ENCODE measurements around the gene B9D1. TPM values are rescaled to one million over a fixed set of nuclear protein-coding genes. Genes with fewer than 3 reads are reported as not detected.

B9D1 gene
- polyA plus RNA-seq, 1 of the 3 experiments (the other 2 are of a cell fraction), result 81.6 TPM

DNA sequence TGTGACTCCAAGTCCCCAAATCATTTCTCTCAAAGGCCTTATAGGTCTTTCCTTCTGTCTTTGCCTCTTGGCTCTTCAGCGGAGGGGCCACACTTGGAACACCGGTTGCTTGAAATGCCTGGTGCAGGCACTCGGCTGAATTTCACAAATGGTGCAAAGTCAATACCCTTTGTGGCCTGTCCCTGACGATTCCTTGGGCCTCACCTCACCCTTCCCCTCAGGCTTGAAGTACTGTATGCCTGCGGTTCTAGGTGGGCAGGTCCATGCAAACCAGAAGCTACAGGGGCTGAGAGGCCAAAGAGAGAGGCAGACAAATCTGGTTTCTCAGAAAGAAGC is 4.1 kb upstream of the B9D1 start:
- 87% methylated on average over 4 of the region's 5 CpGs for WGBS (ENCODE audit: low lambda C conversion rate)
- DNase-seq, result no peak
- CTCF ChIA-PET, result interaction anchor here (5.5 to 12.0 kb wide), 2 partner anchors 45 to 80 kb away, joined by 79 to 305 read pairs; partner anchors contain the start of gene RNF112

DNA sequence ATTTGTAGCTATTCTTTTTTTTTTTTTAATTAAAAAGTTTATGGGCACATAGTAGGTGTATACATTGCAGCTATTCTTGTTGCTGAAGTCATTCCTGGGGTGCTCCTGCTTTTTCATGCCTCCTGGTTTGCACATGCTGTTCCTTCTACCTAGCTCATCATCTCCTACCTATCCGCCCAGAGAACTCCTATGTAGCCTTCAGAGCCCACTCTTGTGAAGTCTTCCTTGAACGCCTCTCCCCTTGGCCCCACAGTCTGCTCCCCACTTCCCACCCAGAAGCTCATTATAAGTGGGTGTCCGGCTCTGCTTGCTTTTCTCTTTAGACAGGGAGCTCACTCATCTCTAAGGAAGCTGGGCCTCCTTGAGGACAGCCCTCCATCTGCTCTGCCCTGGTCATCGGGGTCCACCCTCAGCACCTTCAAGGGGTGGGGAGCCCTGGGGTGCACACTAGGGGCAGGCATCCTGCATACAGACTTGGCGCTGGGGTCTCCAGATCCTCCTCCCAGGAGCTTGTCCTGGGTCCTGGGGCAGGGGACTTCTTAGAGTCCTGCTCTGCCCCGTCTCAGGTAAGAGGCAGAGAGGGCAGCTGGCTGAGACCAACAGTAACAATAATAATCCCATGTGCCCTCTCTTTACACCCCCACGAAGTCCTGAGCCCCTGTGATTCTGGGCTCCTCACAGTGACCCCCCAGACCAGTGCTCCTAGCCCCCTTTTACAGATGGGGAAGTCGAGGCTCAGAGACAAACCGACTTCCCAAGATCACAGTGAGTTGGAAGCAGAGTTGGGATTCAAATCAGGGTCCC is 3.5 kb upstream of the B9D1 start:
- peaks cover 2% of the 10 kb centered on the region for H3F3A ChIP-seq (replicated peaks; ENCODE audit: insufficient read depth)
- H3K27me3 ChIP-seq (ENCODE audit: insufficient read depth), result no peaks in the 10 kb centered on the region
- WGBS (ENCODE audit: low lambda C conversion rate), result 73% methylated on average over 9 of the region's 9 CpGs
- peaks cover 13 to 32% of the 10 kb centered on the region in 2 experiments; a peak in 2 of 4 replicates for H3K4me1 ChIP-seq (ENCODE audit: control insufficient read depth in 1 of 2, insufficient read depth in 2 of 2, low read depth in 1 of 2, low read length in 1 of 2)
- peaks cover 8% of the 10 kb centered on the region for H3K79me2 ChIP-seq (ENCODE audit: insufficient read depth)
- ChIA-PET POLR2A (interaction anchor here (3.0 kb wide), 1 partner anchor 11 kb away, joined by 24 read pairs; the partner anchor contains the start of gene MAPK7), CTCF (interaction anchor here (1.5 to 12.0 kb wide), 4 partner anchors 12 to 396 kb away, joined by 6 to 305 read pairs (median 46); partner anchors contain the start of genes MAPK7 and RNF112)
- H3K27ac ChIP-seq (ENCODE audit: low read depth in 2 of 2, low read length in 1 of 2), result no peak overlapping the region
- no peaks in the 10 kb centered on the region for H3K36me3 ChIP-seq (replicated peaks in 1 of 2; ENCODE audit: control insufficient read depth in 1 of 2, insufficient read depth in 2 of 2, low read length in 1 of 2)
- no peak overlapping the region for H3K4me3 ChIP-seq (ENCODE audit: low read depth in 2 of 2, low read length in 1 of 2)
- no peaks in the 10 kb centered on the region for H4K20me1 ChIP-seq (ENCODE audit: insufficient read depth)
- no peak for DNase-seq
- no peak overlapping the region for H3K4me2 ChIP-seq
- no peak overlapping the region for H3K9ac ChIP-seq
- H3K9me3 ChIP-seq, result no peaks in the 10 kb centered on the region
- H3K9me2 ChIP-seq, result no peaks in the 10 kb centered on the region
- H2AFZ ChIP-seq (ENCODE audit: low read depth), result no peak overlapping the region
- TF ChIP-seq FOXM1 (IDR thresholded peaks at IDR 0.05; ENCODE audit: low read depth), result no peak
- TF ChIP-seq GABPA (IDR thresholded peaks at IDR 0.05; ENCODE audit: low read depth), result no peak
- TF ChIP-seq SMC3 (IDR thresholded peaks at IDR 0.05; ENCODE audit: low read depth, low read length), result no peak
- no peak for TF ChIP-seq RXRA (IDR thresholded peaks at IDR 0.05; ENCODE audit: borderline replicate concordance, low read depth)
- no peak for TF ChIP-seq GATA2 (CRISPR knock-in tag; IDR thresholded peaks at IDR 0.05)
- no peak for TF ChIP-seq MXI1 (IDR thresholded peaks at IDR 0.05; ENCODE audit: low read depth, low read length)

More for the DNA sequence above, 4.1 kb upstream of the B9D1 start:
- no peak overlapping the region for H3K27ac ChIP-seq (ENCODE audit: low read depth in 2 of 2, low read length in 1 of 2)
- no peaks in the 10 kb centered on the region for H3K9me3 ChIP-seq
- H3K4me3 ChIP-seq (ENCODE audit: low read depth in 2 of 2, low read length in 1 of 2), result no peak overlapping the region
- no peaks in the 10 kb centered on the region for H4K20me1 ChIP-seq (ENCODE audit: insufficient read depth)
- no peaks in the 10 kb centered on the region for H3F3A ChIP-seq (replicated peaks; ENCODE audit: insufficient read depth)
- H3K9me2 ChIP-seq, result no peaks in the 10 kb centered on the region
- POLR2A ChIA-PET, result interaction anchor here (3.0 kb wide), 1 partner anchor 11 kb away, joined by 24 read pairs; the partner anchor contains the start of gene MAPK7
- peaks cover 10 to 27% of the 10 kb centered on the region in 2 experiments; a peak in 2 of 4 replicates for H3K4me1 ChIP-seq (ENCODE audit: control insufficient read depth in 1 of 2, insufficient read depth in 2 of 2, low read depth in 1 of 2, low read length in 1 of 2)
- no peak overlapping the region for H2AFZ ChIP-seq (ENCODE audit: low read depth)
- no peak overlapping the region for H3K4me2 ChIP-seq
- no peaks in the 10 kb centered on the region for H3K36me3 ChIP-seq (replicated peaks in 1 of 2; ENCODE audit: control insufficient read depth in 1 of 2, insufficient read depth in 2 of 2, low read length in 1 of 2)
- H3K27me3 ChIP-seq (ENCODE audit: insufficient read depth), result no peaks in the 10 kb centered on the region
- no peak for TF ChIP-seq JUND (IDR thresholded peaks at IDR 0.05)
- no peak for TF ChIP-seq YY1 (IDR thresholded peaks at IDR 0.05; ENCODE audit: low read depth)
- peaks cover 5% of the 10 kb centered on the region for H3K79me2 ChIP-seq (ENCODE audit: insufficient read depth)
- H3K9ac ChIP-seq, result no peak overlapping the region

DNA sequence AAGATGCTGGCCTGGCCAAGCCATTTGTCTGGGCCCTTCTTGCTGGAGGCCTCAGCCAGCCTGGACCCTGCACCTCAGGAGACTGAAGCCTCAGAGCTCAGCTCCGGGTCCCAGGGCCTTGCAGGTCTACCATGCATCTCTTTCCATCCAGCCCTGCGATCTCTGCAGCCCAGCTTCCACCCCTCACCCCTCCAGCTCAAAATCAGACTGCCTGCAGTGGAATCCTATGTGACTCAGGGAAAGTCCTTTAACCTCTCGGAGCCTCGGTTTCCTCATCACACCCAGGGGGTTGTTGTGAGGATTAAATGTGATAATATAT is 2.9 kb upstream of the B9D1 start:
- DNase-seq, result no peak
- Histone ChIP-seq H3K27ac (ENCODE audit: low read depth in 2 of 2, low read length in 1 of 2) (no peak overlapping the region; a peak in 1 of 4 replicates), H3K79me2 (ENCODE audit: insufficient read depth) (peaks cover 8% of the 10 kb centered on the region), H3K4me3 (ENCODE audit: low read depth in 2 of 2, low read length in 1 of 2) (no peak overlapping the region), H3K9ac (no peak overlapping the region), H3K4me1 (ENCODE audit: control insufficient read depth in 1 of 2, insufficient read depth in 2 of 2, low read depth in 1 of 2, low read length in 1 of 2) (peaks cover 13 to 32% of the 10 kb centered on the region in 2 experiments; a peak in 2 of 4 replicates), H3F3A (replicated peaks; ENCODE audit: insufficient read depth) (peaks cover 7% of the 10 kb centered on the region), H3K9me2 (no peaks in the 10 kb centered on the region), H2AFZ (ENCODE audit: low read depth) (no peak overlapping the region), H3K4me2 (no peak overlapping the region), H4K20me1 (ENCODE audit: insufficient read depth) (no peaks in the 10 kb centered on the region), H3K27me3 (ENCODE audit: insufficient read depth) (no peaks in the 10 kb centered on the region), H3K9me3 (no peaks in the 10 kb centered on the region), H3K36me3 (replicated peaks in 1 of 2; ENCODE audit: control insufficient read depth in 1 of 2, insufficient read depth in 2 of 2, low read length in 1 of 2) (no peaks in the 10 kb centered on the region)
- 77% methylated on average over 4 of the region's 4 CpGs for WGBS (ENCODE audit: low lambda C conversion rate)
- CTCF ChIA-PET, result interaction anchor here (0.9 to 12.0 kb wide), 6 partner anchors 9 to 397 kb away, joined by 4 to 305 read pairs (median 10); partner anchors contain the start of genes MAPK7 and RNF112
- POLR2A ChIA-PET, result interaction anchor here (3.0 kb wide), 1 partner anchor 12 kb away, joined by 24 read pairs; the partner anchor contains the start of gene MAPK7
- TF ChIP-seq FOXM1 (IDR thresholded peaks at IDR 0.05; ENCODE audit: low read depth) (no peak), TEAD4 (IDR thresholded peaks at IDR 0.05; ENCODE audit: borderline replicate concordance, insufficient read depth) (no peak), SMC3 (IDR thresholded peaks at IDR 0.05; ENCODE audit: low read depth, low read length) (no peak), TCF12 (IDR thresholded peaks at IDR 0.05) (no peak), GABPA (IDR thresholded peaks at IDR 0.05; ENCODE audit: low read depth) (no peak), JUND (IDR thresholded peaks at IDR 0.05) (no peak), YY1 (IDR thresholded peaks at IDR 0.05; ENCODE audit: low read depth) (no peak), POLR2AphosphoS5 (IDR thresholded peaks at IDR 0.05; ENCODE audit: low read depth, low read length) (no peak), SIN3A (IDR thresholded peaks at IDR 0.05; ENCODE audit: borderline replicate concordance, low read depth, low read length) (no peak), RAD21 (IDR thresholded peaks at IDR 0.05; ENCODE audit: low read length) (no peak), EZH2phosphoT487 (IDR thresholded peaks at IDR 0.05; ENCODE audit: borderline replicate concordance, low read depth) (no peak)
- TF ChIP-seq, protein P1, sequence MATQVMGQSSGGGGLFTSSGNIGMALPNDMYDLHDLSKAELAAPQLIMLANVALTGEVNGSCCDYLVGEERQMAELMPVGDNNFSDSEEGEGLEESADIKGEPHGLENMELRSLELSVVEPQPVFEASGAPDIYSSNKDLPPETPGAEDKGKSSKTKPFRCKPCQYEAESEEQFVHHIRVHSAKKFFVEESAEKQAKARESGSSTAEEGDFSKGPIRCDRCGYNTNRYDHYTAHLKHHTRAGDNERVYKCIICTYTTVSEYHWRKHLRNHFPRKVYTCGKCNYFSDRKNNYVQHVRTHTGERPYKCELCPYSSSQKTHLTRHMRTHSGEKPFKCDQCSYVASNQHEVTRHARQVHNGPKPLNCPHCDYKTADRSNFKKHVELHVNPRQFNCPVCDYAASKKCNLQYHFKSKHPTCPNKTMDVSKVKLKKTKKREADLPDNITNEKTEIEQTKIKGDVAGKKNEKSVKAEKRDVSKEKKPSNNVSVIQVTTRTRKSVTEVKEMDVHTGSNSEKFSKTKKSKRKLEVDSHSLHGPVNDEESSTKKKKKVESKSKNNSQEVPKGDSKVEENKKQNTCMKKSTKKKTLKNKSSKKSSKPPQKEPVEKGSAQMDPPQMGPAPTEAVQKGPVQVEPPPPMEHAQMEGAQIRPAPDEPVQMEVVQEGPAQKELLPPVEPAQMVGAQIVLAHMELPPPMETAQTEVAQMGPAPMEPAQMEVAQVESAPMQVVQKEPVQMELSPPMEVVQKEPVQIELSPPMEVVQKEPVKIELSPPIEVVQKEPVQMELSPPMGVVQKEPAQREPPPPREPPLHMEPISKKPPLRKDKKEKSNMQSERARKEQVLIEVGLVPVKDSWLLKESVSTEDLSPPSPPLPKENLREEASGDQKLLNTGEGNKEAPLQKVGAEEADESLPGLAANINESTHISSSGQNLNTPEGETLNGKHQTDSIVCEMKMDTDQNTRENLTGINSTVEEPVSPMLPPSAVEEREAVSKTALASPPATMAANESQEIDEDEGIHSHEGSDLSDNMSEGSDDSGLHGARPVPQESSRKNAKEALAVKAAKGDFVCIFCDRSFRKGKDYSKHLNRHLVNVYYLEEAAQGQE (IDR thresholded peaks at IDR 0.05; ENCODE audit: low read depth, low read length), result no peak
- TF ChIP-seq, protein P2, sequence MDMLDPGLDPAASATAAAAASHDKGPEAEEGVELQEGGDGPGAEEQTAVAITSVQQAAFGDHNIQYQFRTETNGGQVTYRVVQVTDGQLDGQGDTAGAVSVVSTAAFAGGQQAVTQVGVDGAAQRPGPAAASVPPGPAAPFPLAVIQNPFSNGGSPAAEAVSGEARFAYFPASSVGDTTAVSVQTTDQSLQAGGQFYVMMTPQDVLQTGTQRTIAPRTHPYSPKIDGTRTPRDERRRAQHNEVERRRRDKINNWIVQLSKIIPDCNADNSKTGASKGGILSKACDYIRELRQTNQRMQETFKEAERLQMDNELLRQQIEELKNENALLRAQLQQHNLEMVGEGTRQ (IDR thresholded peaks at IDR 0.05; ENCODE audit: borderline replicate concordance, low read depth, low read length), result no peak

All from SK-N-SH (cell line).